GM12891 (cell line): ENCODE measurements around the gene RANBP10.
"Not testable (repeated sequence)": the region's sequence is repeated elsewhere in the genome, so short reads cannot be mapped to it uniquely, and the experiment has no call there.

Experiments
- DNase-seq: peaks from one replicate; pipeline ENCODE4 v3.0.0; 2011; ENCODE audit warnings: low spot score; ENCODE audit not compliant: insufficient read length
- FAIRE-seq: peaks from 2 replicates; lab custom pipeline; 2011; peaks lifted over from hg19 to GRCh38; lab: Jason Lieb, UNC
- PAX5 ChIP-seq: IDR thresholded peaks from 2 replicates; pipeline ENCODE4 v1.6.1; 2011; ENCODE audit warnings: low read length, moderate library complexity, mild to moderate bottlenecking; ENCODE audit not compliant: insufficient read depth, severe bottlenecking
- POLR2A ChIP-seq: IDR thresholded peaks from 2 replicates; pipeline ENCODE4 v1.6.1; 2011; ENCODE audit warnings: low read depth, low read length, control low read depth
- POLR2AphosphoS5 ChIP-seq: IDR thresholded peaks from 2 replicates; pipeline ENCODE4 v1.6.1; 2011; ENCODE audit warnings: low read depth, low read length, control low read depth
- POU2F2 ChIP-seq: IDR thresholded peaks from 2 replicates; pipeline ENCODE4 v1.6.1; 2011; ENCODE audit warnings: low read depth, mild to moderate bottlenecking, control low read depth, low read length, moderate library complexity
- SPI1 ChIP-seq: IDR thresholded peaks from 2 replicates; pipeline ENCODE4 v1.6.1; 2011; ENCODE audit warnings: low read depth, low read length, control low read depth
- TAF1 ChIP-seq: IDR thresholded peaks from 2 replicates; pipeline ENCODE4 v1.6.1; 2011; ENCODE audit warnings: low read depth, low read length, control low read depth

RANBP10 gene

DNA sequence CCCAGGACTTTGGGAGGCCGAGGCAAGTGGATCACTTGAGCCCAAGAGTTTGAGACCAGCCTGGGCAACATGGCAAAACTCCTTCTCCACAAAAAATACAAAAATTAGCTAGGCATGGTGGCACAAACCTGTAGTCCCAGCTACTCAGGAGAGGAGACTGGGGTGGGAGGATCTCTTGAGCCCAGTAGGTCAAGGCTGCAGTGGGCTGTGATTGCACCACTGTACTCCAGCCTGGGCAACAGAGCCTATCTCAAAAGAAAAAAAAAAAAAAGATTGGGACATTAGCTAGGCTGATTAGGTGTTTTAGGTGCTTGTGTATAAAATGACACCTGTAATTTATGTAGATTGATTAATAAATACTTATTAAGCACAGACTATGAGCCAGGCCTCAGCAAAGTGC is 97.3 kb downstream of the RANBP10 start:
- DNase-seq: no peak
- TF ChIP-seq SPI1: no peak
- no peak for TF ChIP-seq PAX5
- TF ChIP-seq POLR2AphosphoS5: no peak
- TF ChIP-seq TAF1: no peak
- TF ChIP-seq POLR2A: no peak
- no peak for TF ChIP-seq POU2F2
- no peak for FAIRE-seq

GRCh38 chr16:67708368-67708771 is 98.0 kb downstream of the RANBP10 start:
- no peak for FAIRE-seq
- DNase-seq: no peak
- no peak for TF ChIP-seq POLR2A
- no peak for TF ChIP-seq TAF1
- TF ChIP-seq POLR2AphosphoS5: no peak
- TF ChIP-seq SPI1: no peak
- no peak for TF ChIP-seq POU2F2
- TF ChIP-seq PAX5: no peak

DNA sequence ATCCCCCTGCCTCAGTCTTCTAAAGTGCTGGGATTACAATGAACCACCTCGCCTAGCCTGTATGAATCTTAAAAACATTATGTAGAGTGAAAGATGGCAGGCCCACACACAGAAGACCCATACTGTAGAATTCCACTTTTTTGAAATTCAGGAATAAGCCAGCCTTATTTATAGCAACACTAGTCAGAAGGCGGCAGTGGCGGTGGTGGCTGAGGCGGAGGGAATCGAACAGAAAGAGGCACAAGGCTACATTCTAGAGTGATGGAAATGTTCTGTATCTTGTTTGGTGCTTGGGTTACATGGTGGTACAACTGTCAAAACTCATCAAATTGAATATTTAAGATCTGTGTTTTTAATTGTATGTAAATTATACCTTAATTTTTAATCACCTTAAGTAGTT is 98.6 kb downstream of the RANBP10 start:
- TF ChIP-seq SPI1 (no peak), POLR2AphosphoS5 (no peak), POLR2A (no peak), PAX5 (no peak), TAF1 (no peak), POU2F2 (no peak)
- DNase-seq (no peak), FAIRE-seq (no peak)

DNA sequence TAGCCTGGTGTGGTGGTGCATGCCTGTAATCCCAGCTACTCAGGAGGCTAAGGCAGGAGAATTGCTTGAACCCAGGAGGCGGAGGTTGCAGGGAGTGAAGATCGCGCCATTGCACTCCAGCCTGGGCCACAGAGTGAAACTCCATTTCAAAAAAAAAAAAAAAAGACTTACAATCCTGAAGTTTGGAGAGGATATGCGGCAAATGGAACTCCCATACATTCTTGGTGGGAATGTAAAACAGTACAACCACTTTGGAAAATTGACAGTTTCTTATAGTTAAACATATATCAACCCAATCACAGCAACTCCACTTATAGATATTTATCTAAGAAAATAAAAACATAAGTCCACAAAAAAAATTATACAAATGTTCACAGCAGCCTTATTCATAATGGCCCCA is 99.2 kb downstream of the RANBP10 start:
- no peak for TF ChIP-seq TAF1
- TF ChIP-seq SPI1: no peak
- TF ChIP-seq POU2F2: no peak
- no peak for TF ChIP-seq POLR2A
- TF ChIP-seq POLR2AphosphoS5: no peak
- TF ChIP-seq PAX5: no peak
- no peak for DNase-seq
- no peak for FAIRE-seq

DNA sequence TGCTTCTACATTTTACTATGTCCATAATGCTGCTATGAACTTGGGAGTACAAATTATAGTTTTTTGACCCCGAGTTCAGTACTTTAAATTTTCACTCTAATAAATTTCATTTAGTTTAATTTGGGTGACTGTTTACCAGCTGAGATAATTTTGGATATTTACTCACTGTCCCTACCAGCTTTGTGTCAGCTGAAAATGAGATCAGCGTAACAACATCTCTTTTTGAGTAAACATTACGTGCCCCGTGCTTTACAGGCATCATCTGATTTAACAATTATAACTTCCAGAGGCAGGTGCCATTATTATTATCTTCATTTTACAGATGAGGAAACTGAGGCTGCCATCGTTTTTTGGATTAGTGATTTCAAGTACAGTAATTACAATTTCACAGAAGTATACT is 102.2 kb downstream of the RANBP10 start:
- TF ChIP-seq POU2F2: no peak
- TF ChIP-seq PAX5: no peak
- no peak for TF ChIP-seq POLR2AphosphoS5
- TF ChIP-seq POLR2A: no peak
- TF ChIP-seq TAF1: no peak
- FAIRE-seq (no peak), DNase-seq (no peak)

DNA sequence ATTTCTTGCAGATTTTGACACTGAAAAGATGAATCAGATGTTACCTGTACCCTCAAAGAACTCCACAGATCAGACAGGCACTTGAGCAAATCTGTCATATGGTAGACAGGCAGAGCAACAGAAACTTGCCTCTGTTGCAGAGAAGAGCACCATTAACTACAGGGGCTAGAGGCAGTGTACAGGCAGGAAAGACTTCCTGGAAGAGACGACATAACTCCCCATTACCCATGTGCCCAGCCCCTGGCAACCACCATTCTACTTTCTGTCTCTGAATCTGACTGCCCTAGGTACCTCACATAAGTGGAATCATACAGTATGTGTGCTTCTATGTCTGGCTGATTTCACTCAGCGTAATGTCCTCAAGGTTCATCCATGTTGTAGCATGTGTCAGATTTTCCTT is 102.7 kb downstream of the RANBP10 start:
- FAIRE-seq (no peak), DNase-seq (no peak)
- no peak for TF ChIP-seq PAX5
- TF ChIP-seq POLR2AphosphoS5: no peak
- no peak for TF ChIP-seq SPI1
- TF ChIP-seq POLR2A: no peak
- no peak for TF ChIP-seq TAF1
- TF ChIP-seq POU2F2: no peak

DNA sequence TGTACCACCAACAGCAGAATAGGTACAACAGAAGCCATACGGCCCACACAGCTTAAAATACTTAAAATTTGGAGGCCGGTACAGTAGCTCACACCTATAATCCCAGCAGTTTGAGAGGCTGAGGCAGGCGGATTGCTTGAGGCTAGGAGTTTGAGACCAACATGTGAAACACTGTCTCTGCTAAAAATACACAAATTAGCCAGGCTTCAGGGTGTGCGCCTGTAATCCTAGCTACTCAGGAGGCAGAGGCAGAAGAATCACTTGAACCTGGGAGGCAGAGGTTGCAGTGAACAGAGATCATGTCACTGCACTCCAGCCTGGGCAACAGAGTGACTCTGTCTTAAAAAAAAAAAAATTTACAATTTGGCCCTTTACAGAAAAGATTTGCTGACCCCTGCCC is 104.2 kb downstream of the RANBP10 start:
- no peak for FAIRE-seq
- TF ChIP-seq TAF1 (no peak), SPI1 (no peak), POLR2A (no peak), POLR2AphosphoS5 (no peak), PAX5 (no peak), POU2F2 (no peak)
- no peak for DNase-seq

DNA sequence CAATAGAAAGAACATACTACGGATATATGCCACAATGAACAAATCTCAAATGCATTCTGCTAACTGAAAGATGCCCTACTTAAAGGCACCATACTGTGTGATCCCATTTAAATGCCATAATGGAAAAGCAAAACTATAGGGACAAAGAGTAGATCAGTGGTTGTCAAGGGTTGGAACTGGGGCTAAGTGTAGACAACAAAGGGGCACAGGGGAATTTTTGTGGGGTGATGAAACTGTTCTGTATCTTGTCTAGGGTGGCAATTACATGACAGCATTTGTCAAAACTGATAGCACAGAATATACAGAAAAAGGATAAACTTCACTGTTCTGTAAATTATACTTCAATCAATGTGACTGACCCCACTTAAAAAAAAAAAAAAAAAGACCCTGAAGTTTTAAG is 104.9 kb downstream of the RANBP10 start:
- no peak for TF ChIP-seq POU2F2
- FAIRE-seq (no peak), DNase-seq (no peak)

DNA sequence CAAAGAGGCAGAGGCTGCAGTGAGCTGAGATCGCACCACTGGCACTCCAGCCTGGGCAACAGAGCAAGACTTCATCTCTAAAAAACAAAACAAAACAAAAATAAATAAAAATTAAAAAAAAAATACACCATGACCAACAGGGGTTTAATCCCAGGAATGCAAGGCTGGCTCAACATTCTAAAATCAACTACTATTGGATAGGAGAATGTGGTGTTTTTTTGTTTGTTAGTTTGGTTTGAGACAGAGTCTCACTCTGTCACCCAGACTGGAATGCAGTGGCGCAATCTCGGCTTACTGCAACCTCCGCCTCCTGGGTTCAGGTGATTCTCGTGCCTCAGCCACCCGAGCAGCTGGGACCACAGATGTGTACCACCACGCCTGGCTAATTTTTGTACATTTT is 107.1 kb downstream of the RANBP10 start:
- DNase-seq (no peak), FAIRE-seq (no peak)
- TF ChIP-seq POLR2AphosphoS5 (no peak), POLR2A (no peak), TAF1 (no peak), SPI1 (no peak), PAX5 (no peak), POU2F2 (no peak)

- TF ChIP-seq PAX5 (no peak), SPI1 (no peak), POLR2AphosphoS5 (no peak), TAF1 (no peak), POU2F2 (no peak), POLR2A (no peak)
- no peak for DNase-seq
Observed at GRCh38 chr16:67697422-67698185, 108.8 kb downstream of the RANBP10 start.

GRCh38 chr16:67694611-67695010 is 111.7 kb downstream of the RANBP10 start:
- TF ChIP-seq PAX5: no peak
- no peak for TF ChIP-seq SPI1
- no peak for TF ChIP-seq TAF1
- no peak for TF ChIP-seq POLR2AphosphoS5
- no peak for TF ChIP-seq POU2F2
- no peak for TF ChIP-seq POLR2A
- FAIRE-seq (no peak), DNase-seq (no peak)

More at GRCh38 chr16:67697422-67698185, 108.8 kb downstream of the RANBP10 start:
- no peak for FAIRE-seq

DNA sequence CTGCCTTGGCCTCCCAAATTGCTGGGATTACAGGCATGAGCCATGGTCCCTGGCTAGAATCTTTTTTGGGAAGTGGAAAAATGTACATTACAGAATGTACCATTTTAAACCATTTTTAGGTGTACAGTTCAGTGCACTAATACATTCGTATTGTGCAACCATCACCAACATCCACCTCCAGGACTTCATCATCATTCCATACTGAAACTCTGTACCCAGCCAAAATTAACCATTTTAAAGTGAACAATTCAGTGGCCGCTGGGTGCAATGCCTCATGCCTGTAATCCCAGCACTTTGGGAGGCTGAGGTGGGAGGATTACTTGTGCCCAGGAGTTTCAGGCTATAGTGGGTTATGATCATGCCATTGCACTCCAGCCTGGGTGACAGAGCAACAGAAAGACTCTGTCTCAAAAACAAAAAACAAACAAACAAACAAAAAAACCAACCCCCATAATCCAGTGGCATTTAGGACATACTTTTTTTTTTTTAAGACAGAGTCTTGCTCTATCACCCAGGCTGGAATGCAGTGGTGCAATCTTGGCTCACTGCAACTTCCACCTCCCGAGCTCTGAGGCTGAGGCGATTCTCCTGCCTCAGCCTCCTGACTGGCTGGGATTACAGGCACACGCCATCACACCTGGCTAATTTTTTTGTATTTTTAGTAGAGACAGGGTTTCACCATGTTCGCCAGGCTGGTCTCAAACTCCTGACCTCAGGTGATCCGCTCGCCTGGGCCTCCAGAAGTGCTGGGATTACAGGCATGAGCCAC is 112.7 kb downstream of the RANBP10 start:
- not testable (repeated sequence) for FAIRE-seq, DNase-seq
